ENCODE results near the gene KCNJ12.
"Not testable (repeated sequence)": the region's sequence is repeated elsewhere in the genome, so short reads cannot be mapped to it uniquely, and the experiment has no call there.

The KCNJ12 gene

GRCh38 chr17:21376081-21376758 lies at the start of gene KCNJ12:
Gene KCNJ12 (plus strand): TSS chr17:21376357. CDS start chr17:21415343, 38,986 bp downstream.
- DNase-seq (ENCODE audit: low read depth in 2 of 2) = peak in 1 of 2 donors; percentile 19
- H3K4me3 ChIP-seq (replicated peaks in 1 of 2; ENCODE audit: low read depth in 2 of 2, low read length in 2 of 2) = peak within 1 kb of the TSS; percentile 26 to 36
- TF ChIP-seq CTCF (IDR thresholded peaks at IDR 0.05; ENCODE audit: low read depth, low read length) = no peak

- DNase-seq (ENCODE audit: low read depth in 2 of 2); H3K4me3 ChIP-seq (replicated peaks in 1 of 2; ENCODE audit: low read depth in 2 of 2, low read length in 2 of 2): not testable (repeated sequence)
Observed at GRCh38 chr17:21327921-21328320, 48.2 kb upstream of the KCNJ12 start.

GRCh38 chr17:21328778-21329177 lies 47.4 kb upstream of the KCNJ12 start:
- not testable (repeated sequence) for H3K4me3 ChIP-seq (replicated peaks in 1 of 2; ENCODE audit: low read depth in 2 of 2, low read length in 2 of 2); DNase-seq (ENCODE audit: low read depth in 2 of 2)

- DNase-seq (ENCODE audit: low read depth in 2 of 2) = no peak
- no peak for TF ChIP-seq CTCF (IDR thresholded peaks at IDR 0.05; ENCODE audit: low read depth, low read length)
- H3K4me3 ChIP-seq (replicated peaks in 1 of 2; ENCODE audit: low read depth in 2 of 2, low read length in 2 of 2) = no peak overlapping the region
Observed at GRCh38 chr17:21330436-21331160, 45.6 kb upstream of the KCNJ12 start.

- DNase-seq (ENCODE audit: low read depth in 2 of 2) = peak in 1 of 2 donors; percentile 6
- not testable (repeated sequence) for H3K4me3 ChIP-seq (replicated peaks in 1 of 2; ENCODE audit: low read depth in 2 of 2, low read length in 2 of 2)
Observed at GRCh38 chr17:21336541-21337294, 39.4 kb upstream of the KCNJ12 start.

- not testable (repeated sequence) for DNase-seq (ENCODE audit: low read depth in 2 of 2); H3K4me3 ChIP-seq (replicated peaks in 1 of 2; ENCODE audit: low read depth in 2 of 2, low read length in 2 of 2)
Observed at GRCh38 chr17:21337981-21338625, 38.1 kb upstream of the KCNJ12 start.

- H3K4me3 ChIP-seq (replicated peaks in 1 of 2; ENCODE audit: low read depth in 2 of 2, low read length in 2 of 2) = no peak overlapping the region
- TF ChIP-seq CTCF (IDR thresholded peaks at IDR 0.05; ENCODE audit: low read depth, low read length) = no peak
- DNase-seq (ENCODE audit: low read depth in 2 of 2) = no peak
Observed at GRCh38 chr17:21339011-21339410, 37.1 kb upstream of the KCNJ12 start.

- not testable (repeated sequence) for DNase-seq (ENCODE audit: low read depth in 2 of 2); H3K4me3 ChIP-seq (replicated peaks in 1 of 2; ENCODE audit: low read depth in 2 of 2, low read length in 2 of 2)
Observed at GRCh38 chr17:21339571-21339970, 36.6 kb upstream of the KCNJ12 start.

GRCh38 chr17:21340407-21340806 lies 35.8 kb upstream of the KCNJ12 start:
- not testable (repeated sequence) for DNase-seq (ENCODE audit: low read depth in 2 of 2); H3K4me3 ChIP-seq (replicated peaks in 1 of 2; ENCODE audit: low read depth in 2 of 2, low read length in 2 of 2)

- not testable (repeated sequence) for H3K4me3 ChIP-seq (replicated peaks in 1 of 2; ENCODE audit: low read depth in 2 of 2, low read length in 2 of 2); DNase-seq (ENCODE audit: low read depth in 2 of 2)
Observed at GRCh38 chr17:21341279-21341678, 34.9 kb upstream of the KCNJ12 start.

GRCh38 chr17:21341925-21342540 lies 34.1 kb upstream of the KCNJ12 start:
- not testable (repeated sequence) for DNase-seq (ENCODE audit: low read depth in 2 of 2); H3K4me3 ChIP-seq (replicated peaks in 1 of 2; ENCODE audit: low read depth in 2 of 2, low read length in 2 of 2)

GRCh38 chr17:21343061-21343949 lies 32.9 kb upstream of the KCNJ12 start:
- H3K4me3 ChIP-seq (replicated peaks in 1 of 2; ENCODE audit: low read depth in 2 of 2, low read length in 2 of 2); DNase-seq (ENCODE audit: low read depth in 2 of 2): not testable (repeated sequence)

GRCh38 chr17:21344801-21345200 lies 31.4 kb upstream of the KCNJ12 start:
- H3K4me3 ChIP-seq (replicated peaks in 1 of 2; ENCODE audit: low read depth in 2 of 2, low read length in 2 of 2); DNase-seq (ENCODE audit: low read depth in 2 of 2): not testable (repeated sequence)

Measured in cardiac fibroblast (primary cell).